ENCODE measurements around the gene IL11RA. TPM values are rescaled to one million over a fixed set of nuclear protein-coding genes. Genes with fewer than 3 reads are reported as not detected.

IL11RA gene
- total RNA-seq, 5 donors from 2014 or later (not counting 1 experiment from before 2014, with no cell fraction given), result 166 to 220 (median 180) TPM

Other genes starting within 250 kb of the IL11RA start
- 10 to 100 TPM; 10.7 to 20.7 (median 18.7) TPM for gene FAM219A, start 193.6 kb upstream of the IL11RA start, total RNA-seq
- not detected for gene DNAI1, start 193.4 kb upstream of the IL11RA start, total RNA-seq
- under 1 TPM in 2 of 5 donors, not detected in 3; 0.32 to 0.35 TPM for gene ENHO, start 129.2 kb upstream of the IL11RA start, total RNA-seq
- gene CNTFR, start 62.5 kb upstream of the IL11RA start, total RNA-seq, result not detected
- gene RPP25L, start 40.1 kb upstream of the IL11RA start, total RNA-seq, result 10 to 100 TPM in 4 of 5 donors, 1 to 10 TPM in 1; 9.3 to 28.6 (median 22.5) TPM
- gene DCTN3, start 31.7 kb upstream of the IL11RA start, total RNA-seq, result 10 to 100 TPM; 60.8 to 82.9 (median 69.0) TPM
- gene ARID3C, start 23.1 kb upstream of the IL11RA start, total RNA-seq, result under 1 TPM in 1 of 5 donors, not detected in 4; 0.38 TPM
- gene SIGMAR1, start 14.4 kb upstream of the IL11RA start, total RNA-seq, result 10 to 100 TPM; 27.7 to 65.9 (median 60.9) TPM
- 100 to 1,000 TPM; 177 to 255 (median 215) TPM for gene GALT, start 5.5 kb upstream of the IL11RA start, total RNA-seq
- gene CCL27, start 10.5 kb downstream of the IL11RA start, total RNA-seq, result not detected
- not detected for gene CCL19, start 39.1 kb downstream of the IL11RA start, total RNA-seq
- under 1 TPM in 2 of 5 donors, not detected in 3; 0.32 to 0.60 TPM for gene CCL21, start 58.0 kb downstream of the IL11RA start, total RNA-seq

All from T-cell (primary cell).